Stimulated activated CD8-positive, alpha-beta memory T cell treated with anti-CD3 and anti-CD28 coated beads, Interleukin-15, amount 100 ng/mL, for 4 hours (primary cell): ENCODE results near the gene RHBDL3.
"Not testable (repeated sequence)": the region's sequence is repeated elsewhere in the genome, so short reads cannot be mapped to it uniquely, and the experiment has no call there.

ENCODE experiments used
- DNase-seq, 2 donors: peaks; one replicate each; pipeline ENCODE4 v3.0.0-alpha.2; 2020; ENCODE audit warnings: low read depth in 2 of 2

The RHBDL3 gene

GRCh38 chr17:32289471-32290070 is 23.9 kb downstream of the RHBDL3 start:
- DNase-seq = no peak

- DNase-seq = no peak
These were observed 26.5 kb downstream of the RHBDL3 start for GRCh38 chr17:32292094-32292493.

DNA sequence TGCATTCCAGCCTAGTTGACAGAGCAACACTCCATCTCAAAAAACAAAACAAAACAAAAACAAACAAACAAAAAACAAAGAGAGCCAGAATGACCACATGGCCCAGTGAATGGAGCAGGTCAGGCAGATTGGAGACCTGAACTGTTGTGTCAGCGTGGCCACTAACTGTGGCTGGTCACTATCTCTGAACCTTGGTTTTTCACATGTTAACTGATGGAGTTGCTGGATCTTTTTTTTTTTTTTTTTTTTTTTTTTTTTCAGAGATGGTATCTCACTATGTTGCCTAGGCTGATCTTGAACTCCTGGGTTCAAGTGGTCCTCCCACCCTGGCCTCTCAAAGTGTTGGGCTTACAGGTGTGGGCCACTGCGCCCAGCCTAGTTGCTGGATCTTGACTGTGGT is 31.8 kb downstream of the RHBDL3 start:
- no peak for DNase-seq

- no peak for DNase-seq
These were observed 32.2 kb downstream of the RHBDL3 start for GRCh38 chr17:32297860-32298259.

DNA sequence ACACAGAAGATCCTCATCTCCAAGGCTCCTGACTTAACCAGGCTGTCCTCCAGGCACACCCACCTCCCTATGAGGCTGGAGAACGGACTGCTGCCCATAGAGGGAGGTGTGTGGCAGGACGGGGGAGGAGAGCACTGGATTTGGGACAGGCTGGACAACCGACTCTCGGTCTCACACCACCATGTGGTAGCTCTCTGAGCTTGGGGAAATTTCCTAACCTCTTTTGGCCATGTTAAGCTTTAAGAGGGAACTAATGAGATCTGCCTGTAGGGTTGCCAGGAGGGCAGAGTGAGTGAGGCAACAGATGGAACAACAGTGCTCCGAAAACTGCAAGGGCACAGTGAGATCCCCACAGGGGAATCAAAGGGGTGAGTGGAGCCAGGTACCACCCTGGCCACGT is 32.7 kb downstream of the RHBDL3 start:
- DNase-seq = no peak

DNA sequence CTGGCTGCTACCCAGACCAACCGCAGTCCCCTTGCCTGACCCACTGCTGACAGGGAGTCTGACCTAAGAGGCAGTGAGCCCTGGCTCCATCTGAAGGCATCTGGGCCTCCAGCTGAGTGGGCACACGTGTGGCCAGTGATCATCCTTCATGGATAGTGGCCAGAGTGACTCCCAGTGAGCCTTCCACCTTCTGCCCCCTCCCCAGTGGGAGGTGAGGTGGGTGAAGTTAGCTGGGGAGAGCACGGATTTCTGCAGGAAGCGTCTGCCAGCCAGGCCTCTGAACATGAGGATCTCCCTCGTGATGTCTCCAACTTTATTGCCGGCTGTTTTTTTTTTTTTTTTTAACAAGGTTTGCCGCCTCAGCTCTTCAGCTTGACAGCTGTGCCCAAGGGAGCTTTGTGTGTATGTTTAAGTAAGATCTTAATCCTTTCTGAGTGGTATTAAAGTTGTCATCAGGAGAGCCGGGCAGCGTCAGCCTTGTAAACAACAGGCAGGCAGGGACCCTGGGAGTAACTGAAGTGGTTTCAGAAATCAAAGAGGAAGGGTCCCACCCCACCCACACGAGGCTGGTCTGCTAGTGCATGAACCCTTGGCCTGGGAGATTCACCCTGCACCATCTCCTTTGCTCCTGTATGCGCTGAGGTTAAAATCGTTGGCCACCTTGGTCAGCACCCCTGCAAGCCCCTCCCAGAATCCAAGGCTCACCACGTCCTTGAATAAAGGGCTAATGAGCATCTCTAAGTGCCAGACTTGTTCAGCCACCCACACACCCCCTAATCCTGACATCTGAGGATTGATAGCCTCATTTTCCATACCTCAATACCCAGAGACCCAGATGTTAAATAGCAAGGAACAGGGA is 33.3 kb downstream of the RHBDL3 start:
- no peak for DNase-seq

DNA sequence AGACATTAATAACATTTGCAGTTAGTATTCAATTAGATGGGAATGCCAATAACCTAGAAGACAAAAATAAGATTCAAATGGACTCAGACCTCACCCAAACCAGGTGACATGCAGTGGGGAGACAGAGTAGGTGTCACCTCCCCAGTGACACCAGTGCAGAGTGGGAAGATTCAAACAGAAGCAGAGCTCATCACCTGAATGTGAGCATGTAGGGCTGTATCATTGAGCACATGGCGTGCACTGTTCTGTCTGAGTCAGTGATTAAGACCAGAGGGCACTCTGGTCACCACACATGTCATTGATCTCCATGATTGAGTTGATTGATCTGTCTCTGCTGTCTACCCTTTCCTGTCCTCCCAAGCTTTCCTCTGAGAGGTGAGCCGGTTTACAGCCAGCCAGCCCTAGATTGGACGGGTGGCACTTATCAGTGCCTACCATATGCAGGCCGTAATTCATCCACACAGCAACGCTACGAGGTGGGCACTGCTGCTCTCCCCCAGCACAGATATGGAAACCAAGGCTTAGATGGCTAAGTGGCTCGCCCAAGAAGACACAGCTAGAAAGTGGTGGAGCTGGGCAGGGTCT is 34.0 kb downstream of the RHBDL3 start:
- DNase-seq = no peak

- no peak for DNase-seq
These were observed 36.4 kb downstream of the RHBDL3 start for GRCh38 chr17:32302037-32302436.

GRCh38 chr17:32302860-32303649 is 37.4 kb downstream of the RHBDL3 start:
- no peak for DNase-seq

- DNase-seq = no peak
These were observed 38.2 kb downstream of the RHBDL3 start for GRCh38 chr17:32303781-32304288.

DNA sequence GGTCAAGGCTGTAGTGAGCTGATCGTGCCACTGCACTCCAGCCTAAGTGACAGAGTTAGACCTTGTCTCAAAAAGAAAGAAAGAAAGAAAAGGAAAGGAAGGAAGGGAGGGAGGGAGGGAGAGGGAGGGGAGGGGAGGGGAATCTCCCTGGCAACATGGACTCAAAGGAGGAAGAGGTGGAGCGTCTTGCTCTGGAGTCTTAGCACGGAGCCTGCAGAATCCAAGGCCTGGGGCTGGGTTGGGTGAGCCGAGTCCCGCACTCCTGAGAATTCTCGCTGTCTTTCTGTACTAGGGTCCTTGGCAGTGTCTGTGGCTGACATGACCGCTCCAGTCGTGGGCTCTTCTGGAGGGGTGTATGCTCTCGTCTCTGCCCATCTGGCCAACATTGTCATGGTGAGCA is 39.4 kb downstream of the RHBDL3 start:
- no peak for DNase-seq

DNA sequence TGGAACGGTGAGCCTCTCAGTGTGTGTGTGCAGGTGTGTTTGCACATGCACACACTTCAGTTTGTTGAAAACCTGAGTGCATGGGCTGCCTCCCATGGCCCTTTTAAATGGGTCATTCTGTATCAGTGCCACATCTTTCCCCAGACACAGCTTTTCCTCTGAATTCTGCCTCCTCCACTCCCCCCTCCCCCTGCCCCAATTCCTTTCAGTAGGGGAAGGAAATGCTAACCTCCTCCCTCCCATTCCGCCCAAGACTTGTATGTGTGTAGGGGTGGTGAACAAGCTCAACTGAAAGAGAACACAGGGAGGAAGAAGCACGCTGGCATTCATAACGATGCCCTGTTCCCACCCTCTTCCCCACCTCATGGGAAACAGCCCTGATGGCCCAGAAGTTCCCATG is 42.0 kb downstream of the RHBDL3 start:
- no peak for DNase-seq

DNA sequence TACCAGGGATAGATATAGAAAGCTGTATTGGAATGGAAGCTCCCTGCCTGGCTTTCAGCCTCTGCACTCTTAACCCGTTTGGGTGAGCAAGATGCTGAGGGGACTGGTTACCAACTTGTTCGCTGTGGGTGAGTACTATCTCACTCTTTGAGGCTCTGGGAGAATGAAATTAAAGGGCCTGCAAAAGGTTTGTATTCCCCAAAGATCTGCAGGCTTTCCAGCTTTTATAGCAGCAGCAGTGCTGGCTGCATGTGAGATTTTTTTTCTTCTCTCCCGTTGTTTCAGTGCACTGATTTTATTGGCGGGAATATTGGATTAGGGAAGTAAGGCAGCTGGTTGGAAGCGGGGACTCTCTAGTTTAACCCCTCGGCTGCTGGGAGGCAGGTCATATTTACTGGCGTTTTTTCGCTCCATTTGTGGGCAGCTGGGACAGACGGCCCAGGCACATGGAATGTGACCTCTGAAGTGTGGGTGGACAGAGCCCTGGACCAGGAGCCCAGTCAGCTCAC is 45.5 kb downstream of the RHBDL3 start:
- no peak for DNase-seq

DNA sequence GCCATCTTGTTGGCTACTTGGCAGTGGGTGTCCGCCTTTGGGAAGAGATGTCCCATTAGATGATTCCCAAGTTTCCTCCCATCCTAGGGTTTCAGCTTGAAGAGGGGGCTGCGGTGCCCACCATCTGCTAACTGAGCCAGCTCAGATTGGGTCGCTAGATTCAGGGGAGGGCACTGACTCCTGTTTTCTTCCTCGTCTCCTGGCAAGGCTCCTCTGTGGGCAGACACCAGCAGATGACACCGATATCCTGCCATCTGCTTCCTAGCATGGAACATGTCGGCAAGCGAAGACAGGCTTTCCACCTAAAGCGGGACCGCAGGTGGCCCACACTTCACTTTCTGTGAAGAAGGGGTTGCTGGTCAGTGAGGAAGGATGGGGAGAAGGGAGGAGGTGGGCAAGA is 49.0 kb downstream of the RHBDL3 start:
- DNase-seq = no peak

DNA sequence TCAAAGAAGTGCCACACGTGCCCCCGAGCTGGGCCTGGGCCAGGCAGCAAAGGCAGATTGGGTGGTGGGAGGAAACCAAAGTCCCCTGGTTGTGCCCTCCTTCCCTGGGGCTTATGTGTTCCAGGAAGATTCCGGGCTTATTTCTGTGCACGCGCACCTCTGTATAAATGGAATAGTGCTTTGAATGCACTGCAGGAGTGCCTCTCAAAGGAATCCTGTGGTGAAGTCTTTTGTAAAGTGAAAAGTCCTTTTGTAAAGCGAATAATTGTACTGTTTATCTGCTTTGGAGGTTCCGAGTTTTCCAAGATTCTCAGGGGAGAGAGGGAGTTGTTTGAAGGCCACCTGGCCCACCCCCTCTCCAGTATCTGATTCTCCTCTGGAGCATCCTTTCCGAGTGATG is 49.5 kb downstream of the RHBDL3 start:
- DNase-seq = no peak

- DNase-seq = not testable (repeated sequence)
These were observed 51.0 kb downstream of the RHBDL3 start for GRCh38 chr17:32316653-32317052.

DNA sequence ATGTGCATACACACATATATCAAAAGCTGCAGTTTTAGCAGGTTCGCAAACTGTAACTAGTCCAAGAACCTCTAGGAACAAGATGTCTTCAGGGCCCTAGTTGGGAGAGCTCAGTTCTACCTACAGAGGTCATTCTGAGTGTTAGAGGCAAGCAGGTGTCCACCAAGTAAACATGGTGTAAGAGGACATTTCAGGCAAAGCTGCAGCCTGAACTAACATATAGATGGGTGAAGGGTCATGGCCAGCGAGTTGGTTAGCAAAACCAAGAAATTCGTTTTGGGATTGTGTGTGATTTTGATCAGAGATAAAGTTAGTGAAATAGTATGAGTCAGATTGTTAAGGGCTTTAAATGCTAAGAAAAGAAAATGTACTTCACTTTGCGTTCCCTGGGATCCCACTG is 51.7 kb downstream of the RHBDL3 start:
- DNase-seq = no peak

GRCh38 chr17:32318071-32318470 is 52.4 kb downstream of the RHBDL3 start:
- DNase-seq = no peak

DNA sequence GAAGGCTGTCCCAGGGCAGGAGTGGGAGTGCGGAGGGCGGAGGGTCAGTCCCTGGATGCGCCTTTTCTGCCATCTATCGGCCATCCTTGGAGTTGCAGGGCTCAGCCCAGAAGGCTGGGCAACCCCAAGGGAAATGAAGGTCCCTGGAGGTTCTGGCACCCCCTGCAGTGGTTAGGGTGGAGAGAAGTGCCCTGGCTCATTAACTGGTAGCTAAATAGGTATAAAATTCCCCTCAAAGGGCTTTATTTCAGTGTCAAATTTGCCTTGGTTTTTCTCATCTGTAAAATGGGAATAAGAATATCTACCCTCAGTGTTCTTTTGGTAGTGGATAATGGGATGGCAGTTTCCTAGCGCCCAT is 53.9 kb downstream of the RHBDL3 start:
- peak; percentile 43 to 50 for DNase-seq

- not testable (repeated sequence) for DNase-seq
These were observed 54.4 kb downstream of the RHBDL3 start for GRCh38 chr17:32320080-32320479.

DNA sequence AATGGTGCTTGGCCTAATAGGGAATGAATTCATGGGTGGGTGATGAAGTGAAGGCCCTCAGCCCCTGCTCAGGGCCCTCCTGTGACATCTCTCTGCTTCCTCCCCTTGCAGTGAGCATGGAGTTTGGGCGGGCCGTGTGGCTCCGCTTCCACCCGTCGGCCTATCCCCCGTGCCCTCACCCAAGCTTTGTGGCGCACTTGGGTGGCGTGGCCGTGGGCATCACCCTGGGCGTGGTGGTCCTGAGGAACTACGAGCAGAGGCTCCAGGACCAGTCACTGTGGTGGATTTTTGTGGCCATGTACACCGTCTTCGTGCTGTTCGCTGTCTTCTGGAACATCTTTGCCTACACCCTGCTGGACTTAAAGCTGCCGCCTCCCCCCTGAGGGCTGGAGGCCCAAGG is 55.2 kb downstream of the RHBDL3 start:
- no peak for DNase-seq

- no peak for DNase-seq
These were observed 57.4 kb downstream of the RHBDL3 start for GRCh38 chr17:32323046-32323445.
